Measurements from ENCODE around the gene SOCS1.

SOCS1 gene

GRCh38 chr16:11248133-11248532, 7.9 kb downstream of the SOCS1 start:
- in situ Hi-C loops (cut with MboI; ENCODE audit: low sequenced_read_pairs): no loop called here

- in situ Hi-C loops (cut with MboI; ENCODE audit: low sequenced_read_pairs): no loop called here
These were observed 10.0 kb downstream of the SOCS1 start for GRCh38 chr16:11245988-11246387.

- in situ Hi-C loops (cut with MboI; ENCODE audit: low sequenced_read_pairs): no loop called here
These were observed 10.7 kb downstream of the SOCS1 start for GRCh38 chr16:11245222-11245737.

DNA sequence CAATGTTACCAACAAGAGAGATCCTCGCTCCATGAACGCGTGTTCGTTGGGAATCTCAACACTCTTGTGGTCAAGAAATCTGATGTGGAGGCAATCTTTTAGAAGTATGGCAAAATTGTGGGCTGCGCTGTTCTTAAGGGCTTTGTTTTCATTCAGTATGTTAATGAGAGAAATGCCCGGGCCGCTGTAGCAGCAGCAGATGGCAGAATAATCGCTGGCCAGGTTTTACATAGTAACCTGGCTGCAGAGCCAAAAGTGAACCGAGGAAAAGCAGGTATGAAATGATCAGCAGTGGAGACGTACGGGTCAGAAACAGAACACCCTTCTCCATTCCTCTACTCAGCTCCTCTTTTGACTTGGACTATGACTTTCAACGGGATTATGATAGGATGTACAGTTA, 13.3 kb downstream of the SOCS1 start:
- in situ Hi-C loops (cut with MboI; ENCODE audit: low sequenced_read_pairs): no loop called here

GRCh38 chr16:11241480-11242204, 14.4 kb downstream of the SOCS1 start:
- in situ Hi-C loops (cut with MboI; ENCODE audit: low sequenced_read_pairs): no loop called here

- in situ Hi-C loops (cut with MboI; ENCODE audit: low sequenced_read_pairs): no loop called here
These were observed 15.1 kb downstream of the SOCS1 start for GRCh38 chr16:11240636-11241473.

- in situ Hi-C loops (cut with MboI; ENCODE audit: low sequenced_read_pairs): no loop called here
These were observed 16.1 kb downstream of the SOCS1 start for GRCh38 chr16:11239644-11240632.

DNA sequence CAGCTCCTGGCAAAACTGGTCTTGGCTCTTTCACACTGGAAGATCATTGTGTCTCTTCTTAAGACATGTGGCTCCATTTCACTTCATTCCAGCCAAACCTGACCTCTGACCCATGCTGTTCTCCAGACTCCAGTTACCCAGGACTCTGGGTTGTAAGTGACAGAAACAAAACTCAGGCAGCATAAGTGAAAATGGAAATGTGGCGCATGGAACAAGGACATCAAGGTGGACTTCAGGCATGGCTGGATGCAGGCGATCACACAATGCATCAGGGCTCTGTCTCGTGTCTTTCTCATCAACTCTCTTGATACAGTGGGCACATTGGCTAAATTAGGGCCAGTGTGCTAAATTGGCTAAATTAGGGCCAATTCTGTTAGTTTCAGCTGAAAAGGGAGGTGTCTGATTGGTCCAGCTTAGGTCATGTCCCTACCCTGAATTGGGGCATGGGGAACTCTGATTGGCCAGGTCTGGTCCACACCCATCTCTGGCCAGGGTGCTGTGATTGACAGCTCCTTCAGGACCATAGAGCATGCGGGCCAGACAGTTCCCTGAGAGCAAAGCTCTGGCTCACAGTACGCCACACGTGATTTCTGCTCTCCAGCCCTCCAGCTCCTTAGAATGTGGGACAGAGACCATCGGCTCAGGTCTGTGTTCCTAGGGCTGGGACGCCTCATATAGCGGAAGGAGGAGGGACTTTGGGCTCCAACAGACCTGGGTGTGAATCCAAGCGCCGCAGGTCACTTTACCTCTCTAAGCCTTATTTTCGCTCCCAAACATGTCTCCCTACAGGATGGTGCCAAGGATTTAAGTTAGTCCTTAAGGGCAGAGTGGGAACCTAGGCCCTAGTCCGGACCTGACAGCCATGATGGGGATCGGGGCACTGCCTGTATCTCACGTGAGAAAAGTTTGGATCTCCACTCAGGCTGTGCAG, 17.5 kb downstream of the SOCS1 start:
- in situ Hi-C loops (cut with MboI; ENCODE audit: low sequenced_read_pairs): no loop called here

GRCh38 chr16:11236461-11237254, 19.3 kb downstream of the SOCS1 start:
- in situ Hi-C loops (cut with MboI; ENCODE audit: low sequenced_read_pairs): no loop called here

DNA sequence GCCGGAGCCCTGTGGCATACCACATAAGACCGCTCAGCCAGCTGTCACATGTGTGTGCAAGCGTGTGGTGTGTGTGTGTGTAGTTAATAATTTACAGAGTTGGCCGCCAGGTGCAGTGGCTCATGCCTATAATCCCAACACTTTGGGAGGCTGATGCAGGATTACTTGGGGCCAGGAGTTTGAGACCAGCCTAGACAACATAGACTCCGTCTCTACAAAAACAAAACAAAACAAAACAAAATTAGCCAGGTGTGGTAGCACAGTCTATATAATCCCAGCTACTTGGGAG, 20.4 kb downstream of the SOCS1 start:
- in situ Hi-C loops (cut with MboI; ENCODE audit: low sequenced_read_pairs): no loop called here

DNA sequence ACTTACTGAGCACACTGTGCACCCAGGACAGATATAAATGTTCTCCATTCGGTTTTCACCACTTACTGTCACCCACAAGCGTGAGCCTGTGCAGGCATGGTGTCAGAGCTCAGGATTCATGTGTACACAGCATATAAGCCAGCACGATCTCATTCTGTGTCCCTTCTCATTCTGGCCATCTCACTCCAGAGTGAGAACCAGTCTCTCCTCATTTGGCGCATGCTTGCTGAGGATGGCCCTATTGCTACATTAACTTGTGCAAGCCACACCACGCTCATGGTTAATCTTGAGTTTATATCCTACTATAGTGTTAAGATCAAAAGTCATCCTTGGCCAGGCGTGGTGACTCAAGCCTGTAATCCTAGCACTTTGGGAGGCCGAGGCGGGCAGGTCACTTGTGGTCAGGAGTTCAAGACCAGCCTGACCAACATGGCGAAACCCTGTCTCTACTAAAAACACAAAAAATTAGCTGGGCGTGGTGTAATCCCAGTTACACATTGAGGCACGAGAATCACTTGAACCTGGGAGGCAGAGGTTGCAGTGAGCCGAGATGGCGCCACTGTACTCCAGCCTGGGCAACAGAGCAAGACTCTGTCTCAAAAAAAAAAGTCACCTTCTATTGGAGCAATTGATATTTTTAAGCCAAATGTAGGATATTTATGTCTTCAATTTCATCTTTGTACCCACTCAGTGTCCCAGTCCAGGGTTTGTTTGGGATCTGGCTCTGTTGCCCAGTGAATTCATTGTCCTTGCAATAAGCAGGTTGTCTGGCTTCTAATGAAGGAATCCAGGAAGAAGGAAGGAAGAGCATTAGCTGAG, 20.9 kb downstream of the SOCS1 start:
- in situ Hi-C loops (cut with MboI; ENCODE audit: low sequenced_read_pairs): no loop called here

GRCh38 chr16:11233727-11234376, 22.2 kb downstream of the SOCS1 start:
- in situ Hi-C loops (cut with MboI; ENCODE audit: low sequenced_read_pairs): no loop called here

GRCh38 chr16:11232852-11233726, 22.9 kb downstream of the SOCS1 start:
- in situ Hi-C loops (cut with MboI; ENCODE audit: low sequenced_read_pairs): no loop called here

- in situ Hi-C loops (cut with MboI; ENCODE audit: low sequenced_read_pairs): no loop called here
These were observed 23.6 kb downstream of the SOCS1 start for GRCh38 chr16:11232302-11232851.

- in situ Hi-C loops (cut with MboI; ENCODE audit: low sequenced_read_pairs): no loop called here
These were observed 24.5 kb downstream of the SOCS1 start for GRCh38 chr16:11231367-11231970.

DNA sequence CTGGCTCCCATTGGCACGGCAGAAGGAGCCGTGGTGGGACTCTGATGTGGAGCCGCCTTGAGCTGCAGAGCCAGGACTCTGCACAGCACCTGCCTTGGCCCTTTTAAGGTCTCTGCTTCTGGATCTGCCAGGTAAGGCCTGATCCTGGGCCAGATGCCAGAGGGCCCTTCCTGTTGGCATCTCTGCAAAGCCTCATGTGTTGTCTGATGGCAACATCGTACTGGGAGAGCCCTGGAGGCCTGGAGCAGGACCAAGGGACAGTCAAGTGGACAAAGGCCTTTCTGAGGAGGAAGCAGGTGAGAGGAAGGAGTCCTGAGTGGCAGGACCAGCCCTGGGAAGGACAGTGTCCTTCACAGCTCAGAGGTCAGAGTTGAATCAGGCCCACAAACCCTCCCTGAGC, 26.1 kb downstream of the SOCS1 start:
- in situ Hi-C loops (cut with MboI; ENCODE audit: low sequenced_read_pairs): no loop called here

Data from hTERT RPE-1 (cell line).